ENCODE measurements around the gene CD79B.
"Not testable (repeated sequence)": the region's sequence is repeated elsewhere in the genome, so short reads cannot be mapped to it uniquely, and the experiment has no call there.

DNA sequence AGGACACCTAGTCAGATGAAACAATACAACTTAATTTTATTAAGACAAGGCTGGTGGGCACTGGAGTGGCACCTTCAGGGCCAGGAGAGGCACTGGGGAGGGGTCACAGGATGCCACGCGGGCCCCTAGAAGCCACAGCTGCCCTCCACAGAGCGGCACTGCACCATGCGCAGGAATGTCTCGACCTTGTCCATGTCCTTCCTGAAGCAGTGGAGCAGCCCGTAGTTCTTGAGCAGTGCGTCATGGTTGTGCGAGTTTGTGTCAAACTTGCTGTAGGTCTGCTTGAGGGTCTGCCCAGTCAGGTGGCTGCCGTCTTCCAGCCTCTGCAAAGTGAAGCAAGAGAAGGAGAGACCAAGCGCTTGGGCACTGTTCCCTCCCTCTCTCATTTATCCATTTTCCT is 22.5 kb downstream of the CD79B start:
- TF ChIP-seq, protein P1, sequence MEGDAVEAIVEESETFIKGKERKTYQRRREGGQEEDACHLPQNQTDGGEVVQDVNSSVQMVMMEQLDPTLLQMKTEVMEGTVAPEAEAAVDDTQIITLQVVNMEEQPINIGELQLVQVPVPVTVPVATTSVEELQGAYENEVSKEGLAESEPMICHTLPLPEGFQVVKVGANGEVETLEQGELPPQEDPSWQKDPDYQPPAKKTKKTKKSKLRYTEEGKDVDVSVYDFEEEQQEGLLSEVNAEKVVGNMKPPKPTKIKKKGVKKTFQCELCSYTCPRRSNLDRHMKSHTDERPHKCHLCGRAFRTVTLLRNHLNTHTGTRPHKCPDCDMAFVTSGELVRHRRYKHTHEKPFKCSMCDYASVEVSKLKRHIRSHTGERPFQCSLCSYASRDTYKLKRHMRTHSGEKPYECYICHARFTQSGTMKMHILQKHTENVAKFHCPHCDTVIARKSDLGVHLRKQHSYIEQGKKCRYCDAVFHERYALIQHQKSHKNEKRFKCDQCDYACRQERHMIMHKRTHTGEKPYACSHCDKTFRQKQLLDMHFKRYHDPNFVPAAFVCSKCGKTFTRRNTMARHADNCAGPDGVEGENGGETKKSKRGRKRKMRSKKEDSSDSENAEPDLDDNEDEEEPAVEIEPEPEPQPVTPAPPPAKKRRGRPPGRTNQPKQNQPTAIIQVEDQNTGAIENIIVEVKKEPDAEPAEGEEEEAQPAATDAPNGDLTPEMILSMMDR (conservative IDR thresholded peaks at IDR 0.05; ENCODE audit: low read depth, low read length): not testable (repeated sequence)
- not testable (repeated sequence) for TF ChIP-seq EZH2 (IDR thresholded peaks at IDR 0.05; ENCODE audit: low read length, unreplicated experiment); EZH2phosphoT487 (IDR thresholded peaks at IDR 0.05; ENCODE audit: borderline replicate concordance, low read length)

Data from PC-3 (cell line).